Measurements from ENCODE around the gene TMCC1.

- no peak for TF ChIP-seq EZH2 (IDR thresholded peaks at IDR 0.05)
- TF ChIP-seq FOXP2 (optimal IDR thresholded peaks at IDR 0.05; ENCODE audit: control extremely low read depth, extremely low read length, insufficient read depth), result no peak
- no peak for TF ChIP-seq POLR2AphosphoS5 (IDR thresholded peaks at IDR 0.05; ENCODE audit: borderline replicate concordance, low read depth, low read length)
Measured at GRCh38 chr3:129777806-129778205, 115.7 kb downstream of the TMCC1 start.
